Femur (tissue), 1 donor: ENCODE measurements around the gene PIGH.
A peak's percentile ranks its signal among the peaks of the same experiment; 100 is the strongest.
"Not testable (repeated sequence)": the region's sequence is repeated elsewhere in the genome, so short reads cannot be mapped to it uniquely, and the experiment has no call there.

Source experiments
- DNase-seq: peaks from one replicate; pipeline ENCODE4 v3.0.0-alpha.2; 2017

PIGH gene

DNA sequence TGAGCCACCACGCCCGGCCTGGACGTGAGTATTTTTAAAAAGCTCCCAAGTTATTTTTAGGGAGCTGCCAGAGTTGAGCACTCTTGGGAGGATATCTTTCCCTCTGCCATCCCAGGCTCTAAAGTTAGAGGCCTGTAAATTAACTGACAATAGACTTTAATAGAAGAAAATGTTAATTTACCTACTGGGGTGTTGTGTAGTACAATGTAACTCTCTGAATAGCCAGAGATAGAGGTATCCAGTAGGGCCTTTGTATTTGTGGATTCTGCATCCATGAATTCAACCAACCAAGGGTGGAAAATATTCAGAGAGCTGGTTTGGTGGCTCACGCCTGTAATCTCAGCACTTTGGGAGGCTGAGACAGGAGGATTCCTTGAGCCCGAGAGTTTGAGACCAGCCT lies 7.6 kb upstream of the PIGH start:
- DNase-seq = no peak

DNA sequence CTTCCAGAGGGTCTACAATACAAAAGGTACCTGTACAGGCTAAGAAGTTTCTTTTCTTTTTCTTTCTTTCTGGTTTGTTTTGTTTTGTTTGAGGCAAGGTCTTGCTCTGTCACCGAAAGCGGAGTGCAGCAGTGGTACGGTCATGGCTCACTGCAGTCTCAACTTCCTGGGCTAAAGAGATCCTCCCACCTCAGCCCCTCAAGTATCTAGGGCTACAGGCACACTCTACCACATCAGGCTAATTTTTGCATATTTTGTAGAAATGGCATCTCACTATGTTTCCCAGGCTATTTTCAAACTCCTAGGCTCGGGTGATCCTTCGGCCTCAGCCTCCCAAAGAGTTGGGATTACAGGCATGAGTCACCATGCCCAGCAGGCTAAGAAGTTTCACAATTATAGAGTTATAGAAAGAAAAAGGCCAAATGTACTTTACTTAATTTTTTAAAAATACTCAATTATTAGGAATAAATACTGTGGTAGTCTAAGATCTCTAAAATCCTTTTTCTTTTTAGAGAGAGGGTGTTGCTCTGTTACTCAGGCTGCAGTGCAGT lies 3.0 kb upstream of the PIGH start:
- no peak for DNase-seq

GRCh38 chr14:67602076-67602475 lies 2.0 kb upstream of the PIGH start:
- no peak for DNase-seq

DNA sequence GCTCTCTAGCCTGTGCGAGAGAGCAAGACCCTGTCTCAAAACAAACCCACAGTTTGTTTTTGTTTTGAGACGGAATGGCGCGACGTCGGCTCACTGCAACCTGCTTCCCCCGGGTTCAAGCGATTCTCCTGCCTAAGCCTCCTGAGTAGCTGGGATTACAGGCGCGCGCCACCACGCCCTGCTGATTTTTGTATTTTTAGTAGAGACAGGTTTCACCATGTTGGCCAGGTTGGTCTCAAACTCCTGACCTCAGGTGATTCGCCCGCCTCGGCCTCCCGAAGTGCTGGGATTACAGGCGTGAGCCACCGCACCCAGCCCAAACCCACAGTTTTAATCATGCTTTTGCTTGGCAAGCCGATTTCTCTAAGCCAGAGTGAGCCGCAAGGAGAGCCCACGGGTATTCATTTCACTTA lies 500 bp upstream of the PIGH start:
- not testable (repeated sequence) for DNase-seq

DNA sequence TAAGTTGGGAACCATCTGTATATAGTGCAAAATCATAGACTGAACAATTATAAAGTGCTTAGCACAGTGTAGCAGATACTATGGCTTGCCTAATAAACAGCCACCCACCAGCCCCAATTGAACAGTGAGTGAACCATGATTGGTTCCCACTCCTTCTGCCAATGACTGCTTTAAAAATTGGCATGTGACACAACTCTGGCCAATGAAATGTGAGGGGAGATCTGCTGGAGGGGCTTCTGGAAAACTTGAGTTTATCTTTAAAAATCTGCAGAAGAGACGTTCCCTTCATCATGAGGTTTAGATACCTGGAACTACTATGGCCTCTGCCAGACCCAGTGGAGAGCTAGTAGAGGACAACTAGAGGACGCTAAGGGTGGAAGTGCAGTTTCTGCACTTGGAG lies 4.7 kb downstream of the PIGH start:
- no peak for DNase-seq

GRCh38 chr14:67593650-67594049 lies 6.4 kb downstream of the PIGH start:
- not testable (repeated sequence) for DNase-seq

DNA sequence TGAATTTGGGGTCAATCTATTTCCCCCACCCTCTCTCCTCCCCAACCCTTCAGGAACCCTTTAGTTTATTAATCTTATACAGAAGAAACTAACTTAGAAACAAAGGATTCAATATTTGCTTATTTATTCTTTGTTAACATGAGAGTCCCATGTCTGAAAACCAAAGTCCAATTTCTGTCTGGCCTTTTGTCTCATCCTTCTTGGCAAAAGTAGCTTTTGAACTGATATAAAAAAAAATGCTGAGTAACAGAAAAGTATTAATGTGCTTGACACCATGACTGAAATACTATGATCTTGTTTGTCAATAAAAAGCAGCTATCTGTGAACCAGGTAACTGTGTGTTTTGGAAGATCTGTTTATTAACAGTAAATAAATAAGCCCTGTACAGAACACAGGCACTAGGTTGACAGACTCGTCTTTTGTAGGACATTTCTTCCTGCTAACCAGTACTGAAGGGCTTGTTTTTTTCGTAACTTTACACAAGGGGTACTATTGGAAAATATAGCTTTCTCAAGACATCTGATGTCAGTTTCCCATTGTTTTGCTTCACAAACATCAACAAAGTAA lies 10.8 kb downstream of the PIGH start:
- no peak for DNase-seq

- DNase-seq = no peak
Measured at GRCh38 chr14:67586369-67586768, 13.7 kb downstream of the PIGH start.

DNA sequence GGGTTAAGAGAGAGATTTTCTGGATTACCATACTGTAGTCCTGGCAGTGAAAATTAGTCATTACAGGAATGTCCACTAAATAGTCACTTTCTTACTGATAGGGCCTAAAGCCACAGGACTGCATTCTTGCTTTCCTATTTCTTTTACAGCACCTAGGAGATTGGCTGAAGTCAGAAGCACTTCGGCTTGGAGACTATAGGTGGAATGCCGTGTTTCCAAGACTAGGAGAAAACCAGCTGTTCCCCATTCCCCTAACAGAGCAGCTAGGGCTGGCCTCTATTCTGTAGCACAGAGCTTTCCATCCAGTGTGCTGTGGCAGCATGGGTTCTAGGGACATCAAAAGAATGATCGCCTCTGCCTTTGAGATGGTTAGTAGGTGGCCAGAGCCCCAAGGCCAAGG lies 15.1 kb downstream of the PIGH start:
- no peak for DNase-seq

- DNase-seq = peak; percentile 46
Measured at GRCh38 chr14:67583711-67584644, 16.1 kb downstream of the PIGH start.

GRCh38 chr14:67582061-67582460 lies 18.0 kb downstream of the PIGH start:
- DNase-seq = no peak

DNA sequence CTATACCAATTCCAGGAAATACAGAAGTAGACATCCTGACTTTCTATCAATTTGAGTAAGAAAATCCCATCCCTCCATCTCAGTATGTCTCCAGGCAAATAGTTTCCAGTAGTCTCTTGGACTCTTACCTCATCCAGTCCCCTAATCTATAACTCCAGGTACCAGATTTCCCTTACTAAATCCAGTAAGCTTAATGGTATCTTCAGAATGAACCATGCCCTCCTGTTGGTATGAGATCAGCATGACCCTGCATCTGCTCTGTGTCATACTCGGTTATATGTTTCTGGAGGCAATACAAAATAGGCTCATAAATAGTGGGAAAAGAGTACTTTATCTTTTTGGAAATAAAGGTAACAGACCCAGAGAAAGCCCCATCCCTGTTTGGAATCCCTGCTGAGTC lies 18.4 kb downstream of the PIGH start:
- DNase-seq = no peak

- no peak for DNase-seq
Measured at GRCh38 chr14:67580336-67581171, 19.5 kb downstream of the PIGH start.

DNA sequence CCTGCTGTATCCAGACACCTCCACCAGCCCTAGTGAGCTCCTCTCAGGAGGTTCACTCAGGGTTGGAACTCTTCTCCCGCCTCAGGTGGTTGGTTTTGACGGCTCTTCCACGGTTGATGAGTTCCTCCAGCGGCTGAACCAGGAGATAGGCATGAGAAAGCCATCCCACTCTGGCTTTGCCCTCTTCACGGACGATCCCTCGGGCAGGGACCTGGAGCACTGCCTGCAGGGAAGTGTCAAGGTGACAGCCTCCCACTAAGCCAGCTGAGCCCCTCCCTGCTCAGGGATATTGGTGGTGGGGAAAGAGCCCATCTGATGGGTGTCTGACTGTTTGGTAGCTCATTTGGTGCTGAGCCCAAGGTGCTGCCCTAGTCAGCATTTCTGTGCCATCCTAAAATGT lies 20.4 kb downstream of the PIGH start:
- no peak for DNase-seq

GRCh38 chr14:67579040-67579439 lies 21.0 kb downstream of the PIGH start:
- DNase-seq = no peak

DNA sequence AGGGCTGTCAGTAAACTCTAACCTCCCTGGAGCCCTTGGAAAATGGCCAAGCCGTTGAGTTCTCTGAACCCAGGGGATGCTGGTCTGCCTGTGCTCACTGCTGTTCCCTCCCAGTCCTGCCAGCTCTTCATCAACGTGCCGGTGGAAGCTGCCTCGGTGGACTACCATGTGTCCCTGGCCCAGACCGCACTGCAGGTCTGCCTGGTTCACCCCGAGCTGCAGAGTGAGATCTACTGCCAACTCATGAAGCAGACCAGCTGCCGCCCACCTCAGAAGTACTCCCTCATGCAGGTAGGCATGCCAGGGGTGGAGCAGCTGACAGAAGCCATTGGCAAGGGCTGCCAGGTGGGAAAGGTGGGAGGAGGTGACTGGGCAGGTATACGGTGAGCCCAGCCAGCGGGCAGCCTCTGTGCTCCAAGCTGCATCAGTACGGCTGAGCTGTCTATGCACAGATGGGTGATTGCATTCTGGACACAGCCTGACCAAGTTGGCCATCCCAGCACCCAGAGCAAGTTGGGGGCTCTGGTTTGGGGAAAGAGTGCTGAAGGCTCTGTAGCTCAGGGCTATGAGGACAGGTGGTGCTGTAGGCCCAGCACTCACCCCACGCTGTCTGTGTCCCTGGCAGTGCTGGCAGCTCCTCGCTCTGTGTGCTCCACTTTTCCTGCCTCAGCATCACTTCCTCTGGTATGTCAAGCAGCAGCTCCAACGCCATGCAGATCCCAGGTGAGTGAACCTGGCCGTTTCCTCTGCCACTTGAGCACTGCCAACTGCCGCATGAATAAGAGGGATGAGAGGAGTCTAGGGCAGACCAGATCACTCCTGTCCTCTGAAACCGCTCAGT lies 21.9 kb downstream of the PIGH start:
- DNase-seq = no peak

DNA sequence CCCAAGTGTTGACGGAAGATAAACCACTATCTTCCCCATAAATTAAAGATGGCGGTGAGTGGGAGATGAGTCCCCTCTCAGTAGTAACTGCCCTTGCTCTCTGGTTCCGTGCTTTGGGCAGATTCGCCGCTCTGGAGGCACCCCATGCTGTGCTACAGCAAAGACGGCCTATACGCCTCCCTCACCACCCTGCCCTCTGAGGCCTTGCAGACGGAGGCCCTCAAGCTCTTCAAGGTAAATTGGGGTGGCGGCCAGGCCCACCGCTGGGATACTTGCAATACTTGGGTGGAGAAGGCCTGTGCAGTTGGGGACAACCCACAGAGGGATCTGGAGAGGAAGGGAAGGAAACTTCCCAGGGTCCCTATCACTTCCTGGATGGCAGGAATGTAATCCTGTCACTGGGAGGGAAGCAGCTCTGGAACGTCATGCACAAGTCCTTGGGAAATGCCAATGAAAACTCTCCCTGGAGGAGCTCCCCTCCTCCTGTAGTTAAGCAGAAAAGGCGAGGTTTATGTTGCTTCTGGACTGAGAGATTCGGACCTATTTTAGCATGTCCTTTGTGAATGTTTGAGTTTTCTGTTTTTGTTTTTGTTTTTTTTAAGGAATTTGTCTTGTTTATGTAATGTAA lies 22.8 kb downstream of the PIGH start:
- no peak for DNase-seq

- DNase-seq = no peak
Measured at GRCh38 chr14:67576216-67576955, 23.7 kb downstream of the PIGH start.

DNA sequence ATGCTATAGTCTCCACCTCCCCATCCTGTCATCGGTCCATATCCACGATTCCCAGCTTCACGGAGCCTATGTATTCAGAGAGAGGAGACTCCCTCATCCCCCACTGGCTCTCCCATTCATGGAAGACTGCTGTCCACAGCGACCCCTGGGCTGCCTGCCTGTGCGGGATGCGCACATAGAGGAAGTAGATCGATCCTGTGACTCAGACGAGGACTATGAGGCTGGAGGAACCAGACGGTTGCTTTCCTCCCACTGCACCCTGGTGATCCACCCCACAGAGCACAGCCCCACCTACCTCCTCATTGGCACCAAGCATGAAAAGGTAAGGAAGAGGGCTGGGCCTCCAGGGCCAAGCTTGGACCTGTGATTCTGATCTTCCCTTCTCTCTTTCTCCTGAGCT lies 24.4 kb downstream of the PIGH start:
- no peak for DNase-seq

DNA sequence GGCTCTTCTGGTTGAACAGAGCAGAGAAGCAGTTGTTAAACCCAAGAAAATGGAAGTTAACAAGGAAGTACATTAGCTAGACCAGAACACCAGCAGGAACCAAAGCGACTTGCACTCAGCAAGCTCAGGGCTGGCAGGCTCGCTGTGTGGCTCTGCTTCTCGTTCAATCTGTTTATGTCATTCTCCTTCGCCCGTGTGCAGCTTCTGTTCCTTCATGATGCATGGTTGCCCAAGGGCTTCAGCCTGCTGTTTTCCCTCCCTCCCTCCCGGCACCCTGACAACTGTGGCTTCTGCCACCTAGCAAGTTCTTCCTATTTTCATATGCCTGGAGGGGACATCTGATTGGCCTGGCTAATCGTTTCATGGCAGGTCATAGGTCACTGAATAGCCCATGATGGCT lies 25.3 kb downstream of the PIGH start:
- DNase-seq = no peak

DNA sequence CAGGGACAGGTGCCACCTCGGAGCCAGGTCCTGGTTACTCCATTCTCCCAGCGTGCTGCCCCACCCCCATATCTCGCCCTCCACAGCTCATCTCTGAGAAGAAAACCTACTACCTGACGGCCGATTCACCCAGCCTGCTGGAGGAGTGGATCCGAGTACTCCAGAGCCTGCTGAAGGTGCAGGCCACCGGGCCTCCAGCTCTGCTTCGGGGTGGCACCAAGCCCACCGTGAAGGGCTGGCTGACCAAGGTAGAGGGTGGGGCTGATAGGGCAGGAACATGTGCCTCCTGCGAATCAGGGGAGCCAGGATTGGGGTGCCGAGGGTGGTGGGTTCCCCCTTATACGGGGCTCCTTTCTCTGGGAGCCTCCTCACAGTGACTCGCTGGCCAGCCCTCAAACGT lies 25.9 kb downstream of the PIGH start:
- no peak for DNase-seq
